Measurements from ENCODE around the gene MRO.

- TF ChIP-seq CTCF (conservative IDR thresholded peaks at IDR 0.05), result no peak
- TF ChIP-seq ZFX (IDR thresholded peaks at IDR 0.05), result no peak
Observed at GRCh38 chr18:50839996-50840395, 20.2 kb upstream of the MRO start.
